K562 (cell line): ENCODE results near the gene YBX1. TPM values are rescaled to one million over a fixed set of nuclear protein-coding genes. Genes with fewer than 3 reads are reported as not detected.

Source experiments
- CEBPG ChIP-seq, 3 experiments: fragments of 200-800 bp in 1 of 3; sonication (Bioruptor generic) in 1 of 3; sonication (generic) in 1 of 3; formaldehyde crosslinking in 1 of 3; IDR thresholded peaks in 2 of 3; conservative IDR thresholded peaks in 1 of 3; 2 replicates each; pipeline versions ENCODE4 v1.6.1 to v1.8.0; 2016 to 2022; ENCODE audit warnings: missing compliant biosample characterization in 2 of 3, missing genetic modification characterization in 2 of 3, mild to moderate bottlenecking in 1 of 3, missing genetic modification reagents in 1 of 3
- EGR1 ChIP-seq: fragments of 450-650 bp; conservative IDR thresholded peaks from 2 replicates; pipeline ENCODE4 v1.6.1; 2017; ENCODE audit warnings: mild to moderate bottlenecking
- FOXJ2 ChIP-seq: fragments of 200-800 bp; sonication (Bioruptor generic); IDR thresholded peaks from 2 replicates; pipeline ENCODE4 v1.6.1; 2016; ENCODE audit warnings: missing genetic modification characterization, missing compliant biosample characterization
- GATAD2A ChIP-seq: fragments of 450-650 bp; IDR thresholded peaks from 2 replicates; pipeline ENCODE4 v1.6.1; 2017
- JUN ChIP-seq, 2 experiments: sonication (generic) in 1 of 2; formaldehyde crosslinking in 1 of 2; IDR thresholded peaks; 2 replicates each; pipeline versions ENCODE4 v1.6.1 to v1.8.0; 2012 to 2022; ENCODE audit warnings: borderline replicate concordance in 2 of 2, mild to moderate bottlenecking in 2 of 2, improper control_type of control experiment in 1 of 2, low read depth in 1 of 2, low read length in 1 of 2, missing genetic modification reagents in 1 of 2
- MTA1 ChIP-seq: fragments of 450-650 bp; IDR thresholded peaks from 2 replicates; pipeline ENCODE4 v1.6.1; 2017; ENCODE audit warnings: borderline replicate concordance
- NCOA6 ChIP-seq: fragments of 450-650 bp; IDR thresholded peaks from 2 replicates; pipeline ENCODE4 v1.6.1; 2017; ENCODE audit warnings: mild to moderate bottlenecking
- NR4A1 ChIP-seq, 2 experiments: fragments of 250-450 bp in 1 of 2; fragments of 450-650 bp in 1 of 2; sonication (Bioruptor Pico) in 1 of 2; IDR thresholded peaks; 2 replicates each; pipeline versions ENCODE4 v1.4.0 to v1.6.1; 2016 to 2020; ENCODE audit warnings: mild to moderate bottlenecking in 2 of 2, missing compliant biosample characterization in 1 of 2, missing genetic modification characterization in 1 of 2, moderate library complexity in 1 of 2
- NUFIP1 ChIP-seq: fragments of 450-650 bp; IDR thresholded peaks from 2 replicates; pipeline ENCODE4 v1.6.1; 2018; ENCODE audit not compliant: partially characterized antibody
- OTX1 ChIP-seq: fragments of 450-650 bp; formaldehyde crosslinking; IDR thresholded peaks from 2 replicates; pipeline ENCODE4 v1.4.0; 2022; ENCODE audit warnings: mild to moderate bottlenecking
- PREB ChIP-seq: sonication (generic); formaldehyde crosslinking; IDR thresholded peaks from 2 replicates; pipeline ENCODE4 v1.8.1; 2023; ENCODE audit warnings: mild to moderate bottlenecking, missing genetic modification reagents
- SMAD2 ChIP-seq: fragments of 150-350 bp; IDR thresholded peaks from 2 replicates; pipeline ENCODE4 v1.6.1; 2014; ENCODE audit warnings: low read depth, mild to moderate bottlenecking, low read length
- SP1 ChIP-seq: sonication (generic); formaldehyde crosslinking; IDR thresholded peaks from 2 replicates; pipeline ENCODE4 v1.8.1; 2022; ENCODE audit warnings: mild to moderate bottlenecking, missing genetic modification reagents
- U2AF2 ChIP-seq: fragments of 200-400 bp; formaldehyde crosslinking; optimal IDR thresholded peaks from 2 replicates; pipeline ENCODE3; 2017; ENCODE audit warnings: low read depth, mild to moderate bottlenecking, low read length
- ZBTB1 ChIP-seq: sonication (generic); formaldehyde crosslinking; IDR thresholded peaks from 2 replicates; pipeline ENCODE4 v1.8.1; 2023; ENCODE audit warnings: missing genetic modification reagents, low read depth, mild to moderate bottlenecking, borderline replicate concordance
- ZBTB49 ChIP-seq: sonication (generic); formaldehyde crosslinking; IDR thresholded peaks from 2 replicates; pipeline ENCODE4 v1.8.0; 2022; ENCODE audit warnings: missing genetic modification reagents, mild to moderate bottlenecking, borderline replicate concordance
- ZNF12 ChIP-seq: sonication (generic); formaldehyde crosslinking; IDR thresholded peaks from 2 replicates; pipeline ENCODE4 v1.4.0; 2020; ENCODE audit warnings: mild to moderate bottlenecking, missing genetic modification reagents
- ZNF133 ChIP-seq: fragments of 250-450 bp; sonication (Bioruptor Pico); IDR thresholded peaks from 2 replicates; pipeline ENCODE4 v1.4.0; 2020; ENCODE audit warnings: mild to moderate bottlenecking
- ZNF253 ChIP-seq: fragments of 250-450 bp; sonication (Bioruptor Pico); conservative IDR thresholded peaks from 2 replicates; pipeline ENCODE4 v1.6.1; 2021; ENCODE audit warnings: mild to moderate bottlenecking
- ZNF3 ChIP-seq: fragments of 250-450 bp; sonication (Bioruptor Pico); IDR thresholded peaks from 2 replicates; pipeline ENCODE4 v1.5.0; 2021; ENCODE audit warnings: mild to moderate bottlenecking, moderate library complexity
- ZNF512 ChIP-seq: IDR thresholded peaks from 2 replicates; pipeline ENCODE4 v1.6.1; 2016; ENCODE audit warnings: missing genetic modification characterization, missing compliant biosample characterization
- ZNF561 ChIP-seq: fragments of 450-650 bp; formaldehyde crosslinking; conservative IDR thresholded peaks from 2 replicates; pipeline ENCODE4 v1.4.0; 2020; ENCODE audit warnings: mild to moderate bottlenecking, moderate library complexity
- ZNF699 ChIP-seq: fragments of 250-450 bp; sonication (Bioruptor Pico); IDR thresholded peaks from 2 replicates; pipeline ENCODE4 v1.8.0; 2021; ENCODE audit warnings: mild to moderate bottlenecking, moderate library complexity; ENCODE audit not compliant: insufficient replicate concordance
- polyA plus RNA-seq, 8 experiments: library from polyadenylated mRNA; depleted of rRNA in 4 of 8; stranded (reverse) in 5 of 8; unstranded in 3 of 8; fragments of >200 nt; fragmentation: Nextera tagmentation in 2 of 8; fragmentation: Illumina TruSeq in 1 of 8; extraction: Ambion mirVana in 2 of 8; extraction: Trizol in 1 of 8; gene quantifications; 2 replicates each; pipeline versions ENCODE4 v1.2.1 to v1.2.3, GENCODE V29; 2011 to 2014; ENCODE audit warnings: inconsistent platforms in 1 of 8, missing spikeins in 1 of 8
- total RNA-seq, 7 experiments: library from RNA; depleted of rRNA in 6 of 7; stranded (reverse); fragments of >200 nt in 6 of 7; fragmentation: Illumina TruSeq in 2 of 7; extraction: Trizol in 2 of 7; gene quantifications; 2 replicates each; pipeline versions ENCODE4 v1.2.1 to v1.2.3, GENCODE V29; 2011 to 2021; ENCODE audit warnings: low replicate concordance in 1 of 7

YBX1 gene
- total and polyA plus RNA-seq, 9 of the 15 experiments (the other 6 are each of a cell fraction or from before 2014, with no cell fraction given) = 363 to 1,955 (median 1,216) TPM

- TF ChIP-seq CEBPG (CRISPR knock-in tag; IDR thresholded peaks at IDR 0.05) = peak; percentile 33; the same call in 1 of the 2 replicates
- peak in 1 of 2 experiments; percentile 69; a peak in 1 of 4 replicates for TF ChIP-seq CEBPG (tag; conservative IDR thresholded peaks at IDR 0.05 in 1 of 2, IDR thresholded peaks at IDR 0.05 in 1 of 2)
- TF ChIP-seq ZBTB1 (CRISPR knock-in tag) = peak; percentile 88
- TF ChIP-seq FOXJ2 (tag) = no peak
- TF ChIP-seq ZBTB49 (CRISPR knock-in tag) = no peak
- no peak for TF ChIP-seq NCOA6
- no peak for TF ChIP-seq ZNF253
- no peak for TF ChIP-seq GATAD2A
- 0 out of 2 replicates have a peak, but pooled peaks have one; percentile 8 for TF ChIP-seq EGR1
- no peak for TF ChIP-seq NR4A1 (CRISPR knock-in tag; IDR thresholded peaks at IDR 0.05)
- TF ChIP-seq NR4A1 (tag; IDR thresholded peaks at IDR 0.05) = no peak
- TF ChIP-seq PREB (CRISPR knock-in tag) = no peak
- no peak; the same call in 1 of the 2 replicates for TF ChIP-seq ZNF12 (CRISPR knock-in tag)
- TF ChIP-seq ZNF3 (CRISPR knock-in tag) = no peak
- no peak; the same call in 1 of the 2 replicates for TF ChIP-seq SP1 (CRISPR knock-in tag)
- TF ChIP-seq SMAD2 = no peak
- TF ChIP-seq MTA1 = no peak
- TF ChIP-seq OTX1 (CRISPR knock-in tag) = peak; percentile 25; the same call in 1 of the 2 replicates
- no peak for TF ChIP-seq ZNF699 (CRISPR knock-in tag)
- TF ChIP-seq NUFIP1 = no peak
- no peak for TF ChIP-seq JUN (IDR thresholded peaks at IDR 0.05; ENCODE audit: borderline replicate concordance, low read depth, low read length)
- TF ChIP-seq JUN (CRISPR knock-in tag; IDR thresholded peaks at IDR 0.05; ENCODE audit: borderline replicate concordance) = peak; percentile 29; the same call in 1 of the 2 replicates
- no peak for TF ChIP-seq ZNF133 (CRISPR knock-in tag)
- no peak; the same call in 1 of the 2 replicates for TF ChIP-seq ZNF561 (CRISPR knock-in tag)
- TF ChIP-seq ZNF512 (tag) = no peak
- TF ChIP-seq U2AF2 = no peak
Measured at GRCh38 chr1:42681741-42682483, at the start of gene YBX1 (continued).
